ENCODE results near the gene AAK1.

The AAK1 gene

GRCh38 chr2:69564604-69565003 is 78.9 kb downstream of the AAK1 start:
- H3K9ac ChIP-seq (ENCODE audit: low read length): no peak overlapping the region
- no peaks in the 10 kb centered on the region for H3F3A ChIP-seq (ENCODE audit: insufficient read depth)
- no peaks in the 10 kb centered on the region for H3K27me3 ChIP-seq (ENCODE audit: low read length)
- H3K4me2 ChIP-seq (ENCODE audit: low read depth, low read length, poor library complexity, severe bottlenecking): no peak overlapping the region
- H3K9me2 ChIP-seq (replicated peaks; ENCODE audit: insufficient read depth, low read length): no peaks in the 10 kb centered on the region
- no peak for TF ChIP-seq EZH2phosphoT487 (conservative IDR thresholded peaks at IDR 0.05; ENCODE audit: low read length)
- H3K9me3 ChIP-seq (ENCODE audit: insufficient read depth, low read length): no peaks in the 10 kb centered on the region
- H2AFZ ChIP-seq (ENCODE audit: low read depth, low read length, severe bottlenecking): no peak overlapping the region
- no peaks in the 10 kb centered on the region for H4K20me1 ChIP-seq (ENCODE audit: low read depth, low read length)
- no peak overlapping the region for H3K4me3 ChIP-seq (ENCODE audit: insufficient read depth, low read length, poor library complexity, severe bottlenecking)
- no peaks in the 10 kb centered on the region for H3K36me3 ChIP-seq (ENCODE audit: low read length)
- no peak overlapping the region for H3K27ac ChIP-seq (ENCODE audit: low read depth, low read length)
- H3K79me2 ChIP-seq (ENCODE audit: insufficient read depth, low read length): no peaks in the 10 kb centered on the region

- H3F3A ChIP-seq (ENCODE audit: insufficient read depth): no peaks in the 10 kb centered on the region
- no peaks in the 10 kb centered on the region for H4K20me1 ChIP-seq (ENCODE audit: low read depth, low read length)
- no peaks in the 10 kb centered on the region for H3K9me3 ChIP-seq (ENCODE audit: insufficient read depth, low read length)
- TF ChIP-seq CTCF (IDR thresholded peaks at IDR 0.05; ENCODE audit: insufficient read depth, low read length, poor library complexity, severe bottlenecking): no peak
- no peak for TF ChIP-seq EZH2phosphoT487 (conservative IDR thresholded peaks at IDR 0.05; ENCODE audit: low read length)
- H3K4me2 ChIP-seq (ENCODE audit: low read depth, low read length, poor library complexity, severe bottlenecking): no peak overlapping the region
- H3K4me3 ChIP-seq (ENCODE audit: insufficient read depth, low read length, poor library complexity, severe bottlenecking): no peak overlapping the region
- no peaks in the 10 kb centered on the region for H3K36me3 ChIP-seq (ENCODE audit: low read length)
- H3K9me2 ChIP-seq (replicated peaks; ENCODE audit: insufficient read depth, low read length): no peaks in the 10 kb centered on the region
- no peak overlapping the region for H3K9ac ChIP-seq (ENCODE audit: low read length)
- H2AFZ ChIP-seq (ENCODE audit: low read depth, low read length, severe bottlenecking): no peak overlapping the region
- H3K27ac ChIP-seq (ENCODE audit: low read depth, low read length): no peak overlapping the region
- H3K79me2 ChIP-seq (ENCODE audit: insufficient read depth, low read length): no peaks in the 10 kb centered on the region
- no peaks in the 10 kb centered on the region for H3K27me3 ChIP-seq (ENCODE audit: low read length)
Measured at GRCh38 chr2:69563021-69563420, 80.5 kb downstream of the AAK1 start.

GRCh38 chr2:69561101-69561500 is 82.4 kb downstream of the AAK1 start:
- Histone ChIP-seq H3K27ac (ENCODE audit: low read depth, low read length) (no peak overlapping the region), H2AFZ (ENCODE audit: low read depth, low read length, severe bottlenecking) (no peak overlapping the region), H3K4me3 (ENCODE audit: insufficient read depth, low read length, poor library complexity, severe bottlenecking) (no peak overlapping the region), H3K36me3 (ENCODE audit: low read length) (no peaks in the 10 kb centered on the region), H3K27me3 (ENCODE audit: low read length) (no peaks in the 10 kb centered on the region), H3F3A (ENCODE audit: insufficient read depth) (no peaks in the 10 kb centered on the region), H3K9me2 (replicated peaks; ENCODE audit: insufficient read depth, low read length) (no peaks in the 10 kb centered on the region), H4K20me1 (ENCODE audit: low read depth, low read length) (no peaks in the 10 kb centered on the region), H3K79me2 (ENCODE audit: insufficient read depth, low read length) (no peaks in the 10 kb centered on the region), H3K9ac (ENCODE audit: low read length) (no peak overlapping the region), H3K4me2 (ENCODE audit: low read depth, low read length, poor library complexity, severe bottlenecking) (no peak overlapping the region), H3K9me3 (ENCODE audit: insufficient read depth, low read length) (no peaks in the 10 kb centered on the region)
- TF ChIP-seq EZH2phosphoT487 (conservative IDR thresholded peaks at IDR 0.05; ENCODE audit: low read length) (no peak), CTCF (IDR thresholded peaks at IDR 0.05; ENCODE audit: insufficient read depth, low read length, poor library complexity, severe bottlenecking) (no peak)

- Histone ChIP-seq H3F3A (ENCODE audit: insufficient read depth) (no peaks in the 10 kb centered on the region), H2AFZ (ENCODE audit: low read depth, low read length, severe bottlenecking) (no peak overlapping the region), H3K9ac (ENCODE audit: low read length) (no peak overlapping the region), H3K9me2 (replicated peaks; ENCODE audit: insufficient read depth, low read length) (no peaks in the 10 kb centered on the region), H3K4me3 (ENCODE audit: insufficient read depth, low read length, poor library complexity, severe bottlenecking) (no peak overlapping the region), H3K27me3 (ENCODE audit: low read length) (no peaks in the 10 kb centered on the region), H4K20me1 (ENCODE audit: low read depth, low read length) (no peaks in the 10 kb centered on the region), H3K36me3 (ENCODE audit: low read length) (no peaks in the 10 kb centered on the region), H3K79me2 (ENCODE audit: insufficient read depth, low read length) (no peaks in the 10 kb centered on the region), H3K9me3 (ENCODE audit: insufficient read depth, low read length) (no peaks in the 10 kb centered on the region), H3K27ac (ENCODE audit: low read depth, low read length) (no peak overlapping the region), H3K4me2 (ENCODE audit: low read depth, low read length, poor library complexity, severe bottlenecking) (no peak overlapping the region)
- TF ChIP-seq EZH2phosphoT487 (conservative IDR thresholded peaks at IDR 0.05; ENCODE audit: low read length) (no peak), CTCF (IDR thresholded peaks at IDR 0.05; ENCODE audit: insufficient read depth, low read length, poor library complexity, severe bottlenecking) (no peak)
Measured at GRCh38 chr2:69560147-69560482, 83.4 kb downstream of the AAK1 start.
